ENCODE results near the gene ATP6V1A.
A peak's percentile ranks its signal among the peaks of the same experiment; 100 is the strongest.
"Not testable (repeated sequence)": the region's sequence is repeated elsewhere in the genome, so short reads cannot be mapped to it uniquely, and the experiment has no call there.

The ATP6V1A gene

DNA sequence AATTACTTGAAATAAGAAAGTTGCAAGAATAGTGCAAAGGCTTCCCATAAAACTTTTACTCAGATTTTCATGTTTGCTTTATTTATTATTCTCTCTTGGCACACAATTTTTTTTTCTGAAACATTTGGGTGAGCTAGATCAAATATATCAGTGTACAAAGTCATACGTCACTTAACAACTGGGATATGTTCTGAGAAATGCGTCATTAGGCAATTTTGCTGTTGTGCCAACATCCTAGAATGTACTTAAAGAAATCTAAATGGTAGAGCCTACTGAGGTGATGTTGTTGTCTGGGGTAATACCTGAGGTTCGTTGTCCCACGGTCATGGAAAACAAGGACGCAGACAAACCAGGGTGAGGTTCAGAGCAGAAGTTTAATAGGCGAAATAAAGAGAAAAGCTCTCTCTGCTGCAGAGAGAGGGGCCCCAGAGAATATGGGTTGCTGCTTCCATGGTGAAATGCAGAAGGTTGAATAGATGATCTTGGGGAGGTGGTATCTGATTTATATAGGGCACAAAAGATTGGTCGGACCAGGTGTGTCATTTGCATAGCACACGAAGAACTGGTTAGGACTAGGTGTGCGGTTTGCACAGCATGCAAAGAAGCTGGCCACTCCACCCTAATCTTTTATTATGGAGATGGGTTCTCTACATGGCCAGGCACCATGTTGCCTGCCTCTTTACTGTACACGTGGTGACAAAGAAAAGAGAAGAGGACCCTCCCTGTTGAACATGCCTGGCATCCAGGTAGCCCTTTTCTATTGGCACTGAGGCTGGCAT lies 82.9 kb downstream of the ATP6V1A start:
- no peak for DNase-seq (ENCODE audit: low read depth)

DNA sequence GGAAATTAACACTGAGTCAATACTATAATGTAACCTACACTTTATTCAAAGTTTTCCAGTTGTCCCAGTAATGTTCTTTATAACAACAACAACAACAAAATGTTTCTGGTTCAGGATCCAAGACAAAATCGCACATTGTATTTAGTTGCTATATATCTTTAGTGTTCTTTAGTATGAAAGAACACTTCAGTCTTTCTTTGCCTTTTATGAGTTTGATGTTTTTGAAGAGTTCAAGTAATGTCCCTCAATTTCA lies 84.2 kb downstream of the ATP6V1A start:
- no peak for DNase-seq (ENCODE audit: low read depth)

DNA sequence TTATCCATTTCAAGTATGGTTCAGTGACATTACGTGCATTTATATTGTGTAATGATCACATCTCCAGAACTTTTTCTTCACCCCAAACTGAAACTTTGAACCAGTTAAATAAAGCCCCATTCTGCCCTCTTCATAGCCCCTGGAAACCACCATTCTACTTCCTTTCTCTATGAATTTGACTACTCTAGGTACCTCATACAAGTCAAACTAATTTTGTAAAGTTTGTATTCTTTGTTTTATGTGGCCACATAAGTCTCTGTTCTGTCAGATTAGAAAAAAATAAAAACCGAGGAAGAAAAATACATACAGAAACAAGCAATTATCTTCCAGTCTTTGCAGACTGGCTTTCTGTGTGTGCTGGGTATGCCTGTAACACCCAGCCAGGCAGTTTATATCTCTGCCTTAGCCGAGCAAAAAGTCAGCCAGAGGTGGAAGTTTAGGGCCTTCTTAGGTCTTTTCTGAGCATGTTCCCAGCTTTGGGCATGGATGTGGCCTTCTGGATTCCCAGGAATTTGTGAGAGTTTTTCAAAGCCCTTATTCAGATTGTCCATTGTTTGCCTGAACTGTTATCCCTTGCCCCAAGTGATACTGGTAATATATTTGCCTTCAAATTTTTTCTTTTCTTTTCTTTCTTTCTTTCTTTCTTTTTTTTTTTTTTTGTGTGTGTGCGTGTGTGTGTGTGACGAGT lies 85.8 kb downstream of the ATP6V1A start:
- no peak for DNase-seq (ENCODE audit: low read depth)

DNA sequence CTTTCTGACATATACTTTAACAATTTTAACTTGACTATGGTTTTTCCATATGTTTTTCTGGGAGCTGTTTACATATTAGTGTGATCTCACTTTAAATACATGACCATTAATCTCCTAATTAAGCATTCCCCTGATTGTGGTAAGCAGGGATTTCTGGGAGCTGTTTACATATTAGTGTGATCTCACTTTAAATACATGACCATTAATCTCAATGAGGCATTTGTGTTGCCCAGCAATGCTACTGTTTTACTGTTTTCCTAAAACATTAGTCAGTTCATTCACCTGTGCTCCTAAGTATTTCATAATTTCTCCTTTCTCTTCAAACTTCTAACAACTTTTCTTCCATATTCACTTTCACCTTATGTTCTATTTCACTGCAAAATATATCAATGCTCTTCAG lies 88.1 kb downstream of the ATP6V1A start:
- DNase-seq (ENCODE audit: low read depth): no peak

DNA sequence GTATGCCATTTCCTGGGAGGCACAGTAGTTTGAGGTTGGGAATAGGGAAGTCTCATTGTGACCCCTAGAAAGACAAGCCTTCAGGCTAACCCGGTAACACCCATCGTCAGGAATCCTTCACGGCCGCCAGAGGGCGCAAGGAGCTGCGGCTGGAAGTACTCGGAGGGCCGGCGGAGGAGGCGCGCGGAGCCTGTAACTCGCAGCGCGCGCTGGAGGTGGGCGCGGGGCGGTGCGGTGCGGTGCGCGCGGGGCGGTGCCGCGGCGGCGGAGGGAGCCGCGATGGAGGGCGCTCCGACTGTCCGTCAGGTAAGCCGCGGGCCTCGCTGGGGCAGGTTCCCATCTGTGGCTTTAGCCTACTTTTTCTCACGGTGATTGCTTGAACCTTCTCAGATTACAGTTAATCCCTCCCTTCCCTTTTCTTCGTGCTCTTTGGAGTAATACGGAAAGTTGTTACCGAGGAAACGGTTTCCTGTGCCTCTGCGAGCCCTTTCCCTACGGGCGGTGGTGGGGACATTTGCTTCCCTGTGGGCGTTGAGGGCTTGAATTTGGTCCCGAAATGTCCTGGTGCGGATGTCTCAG lies 91.9 kb downstream of the ATP6V1A start, which contains the start of gene GRAMD1C:
GRAMD1C (plus strand) TSS at position 158 of the 579 bp plus-strand sequence; CDS start at position 280, 122 bp downstream.
- peak; percentile 85 for DNase-seq (ENCODE audit: low read depth)

DNA sequence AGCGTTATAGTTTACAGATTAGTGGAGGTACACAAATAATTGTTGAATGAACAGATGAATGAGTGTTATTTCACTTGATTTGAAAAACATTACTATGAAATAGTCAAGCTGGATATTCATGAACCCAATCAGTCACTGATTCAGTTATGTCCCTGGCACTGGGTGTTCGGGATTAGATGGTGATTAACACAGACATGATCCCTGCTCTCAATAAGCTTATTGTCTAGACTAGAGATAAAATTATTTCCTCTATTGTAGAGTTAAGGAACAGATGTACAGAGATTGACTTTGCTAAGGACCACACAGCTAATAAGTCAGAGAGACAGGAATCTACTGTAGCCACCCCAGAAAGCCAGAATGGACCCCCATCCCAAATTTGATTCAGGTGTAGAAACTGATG lies 92.7 kb downstream of the ATP6V1A start:
- no peak for DNase-seq (ENCODE audit: low read depth)

DNA sequence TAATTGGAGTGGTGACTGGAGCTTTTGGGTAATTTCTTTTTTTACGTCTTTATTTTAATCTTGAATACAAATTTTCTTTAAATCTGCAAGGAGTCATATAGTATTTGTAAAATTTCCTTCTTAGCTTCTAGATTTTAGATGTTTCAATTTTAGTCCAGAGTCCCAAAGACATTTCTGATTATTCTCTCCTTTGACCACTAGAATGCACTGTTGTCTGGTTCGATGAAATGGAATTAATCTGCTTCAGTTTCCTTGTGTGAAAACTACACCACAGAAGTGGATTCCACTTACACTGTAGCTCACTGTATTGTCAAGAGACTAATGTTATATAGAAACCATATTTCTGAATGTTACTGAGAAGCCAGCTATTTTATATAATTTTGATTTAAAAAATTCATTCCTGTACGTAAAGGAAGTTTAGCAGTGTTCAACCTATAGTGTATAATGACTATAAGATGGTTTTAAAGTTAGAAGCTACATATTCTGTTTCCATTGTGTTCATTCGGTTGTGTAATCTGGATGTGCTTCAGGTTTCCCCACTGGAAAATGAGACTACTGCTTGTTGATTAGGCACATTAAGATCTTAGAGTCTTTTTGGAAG lies 97.9 kb downstream of the ATP6V1A start:
- DNase-seq (ENCODE audit: low read depth): peak; percentile 28

DNA sequence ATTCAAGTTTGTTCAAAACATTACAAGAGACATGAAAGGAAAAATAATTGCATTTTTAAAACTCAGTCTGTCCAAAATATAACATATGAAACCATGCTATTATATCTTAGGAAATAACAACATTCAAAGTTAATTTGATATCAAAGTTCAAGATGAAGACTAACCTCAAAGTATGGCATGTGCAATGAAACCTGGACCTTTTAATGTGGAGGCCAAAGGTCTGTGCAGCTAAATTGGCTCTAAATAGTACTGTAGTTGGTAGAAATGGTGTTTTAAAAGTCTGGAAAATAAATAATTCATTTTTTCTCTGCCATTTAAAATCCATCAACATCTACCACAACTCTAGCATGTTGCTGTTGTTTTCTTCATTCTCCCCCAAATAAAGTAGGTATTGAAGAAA lies 100.4 kb downstream of the ATP6V1A start:
- DNase-seq (ENCODE audit: low read depth): no peak

DNA sequence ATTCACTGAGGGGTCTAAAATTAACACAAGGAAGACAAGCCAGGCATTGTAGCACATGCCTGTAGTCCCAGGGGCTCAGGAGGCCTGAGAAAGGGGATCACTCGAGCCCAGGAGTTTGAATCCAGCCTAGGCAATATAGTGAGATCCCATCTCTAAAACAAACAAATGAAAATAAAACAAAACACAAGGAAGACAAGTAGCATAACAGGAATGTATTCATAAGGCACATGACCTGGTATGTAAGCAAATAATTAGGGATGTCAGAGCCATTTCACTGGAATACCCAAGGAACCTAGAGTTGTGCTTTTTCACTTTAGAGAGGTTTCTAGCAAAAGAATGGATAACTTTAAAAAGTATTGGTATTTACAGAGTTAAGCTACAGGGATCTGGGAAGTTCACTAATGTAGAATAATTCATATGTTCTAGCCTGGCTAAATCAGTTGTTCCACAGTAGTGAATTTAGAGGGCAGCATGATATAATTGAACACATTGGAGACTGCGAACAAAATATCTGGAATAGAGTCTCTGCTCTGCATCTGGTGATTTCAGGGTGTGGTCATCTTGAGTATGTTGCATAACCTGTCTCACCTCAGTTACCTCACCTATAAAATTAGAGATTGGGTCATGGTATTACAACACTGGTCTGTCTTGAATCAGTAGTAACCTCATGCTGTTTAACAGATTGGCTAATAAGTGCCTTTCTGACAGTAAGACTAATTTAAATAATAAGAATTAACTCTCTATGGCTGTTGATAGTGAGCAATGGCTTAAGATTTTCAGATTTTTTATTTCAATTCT lies 101.0 kb downstream of the ATP6V1A start:
- DNase-seq (ENCODE audit: low read depth): no peak

DNA sequence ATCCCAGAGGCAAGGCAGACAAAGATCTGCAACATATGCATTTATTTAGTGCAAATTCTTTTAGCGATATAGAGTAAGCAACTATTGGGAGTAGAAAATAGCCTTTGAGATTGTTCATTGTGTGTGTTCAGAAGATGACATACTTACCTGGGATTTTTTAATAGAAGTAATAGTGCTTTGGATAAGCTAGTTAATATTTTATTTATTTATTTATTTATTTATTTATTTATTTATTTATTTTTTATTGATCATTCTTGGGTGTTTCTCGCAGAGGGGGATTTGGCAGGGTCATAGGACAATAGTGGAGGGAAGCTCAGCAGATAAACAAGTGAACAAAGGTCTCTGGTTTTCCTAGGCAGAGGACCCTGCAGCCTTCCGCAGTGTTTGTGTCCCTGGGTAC lies 102.2 kb downstream of the ATP6V1A start:
- not testable (repeated sequence) for DNase-seq (ENCODE audit: low read depth)

DNA sequence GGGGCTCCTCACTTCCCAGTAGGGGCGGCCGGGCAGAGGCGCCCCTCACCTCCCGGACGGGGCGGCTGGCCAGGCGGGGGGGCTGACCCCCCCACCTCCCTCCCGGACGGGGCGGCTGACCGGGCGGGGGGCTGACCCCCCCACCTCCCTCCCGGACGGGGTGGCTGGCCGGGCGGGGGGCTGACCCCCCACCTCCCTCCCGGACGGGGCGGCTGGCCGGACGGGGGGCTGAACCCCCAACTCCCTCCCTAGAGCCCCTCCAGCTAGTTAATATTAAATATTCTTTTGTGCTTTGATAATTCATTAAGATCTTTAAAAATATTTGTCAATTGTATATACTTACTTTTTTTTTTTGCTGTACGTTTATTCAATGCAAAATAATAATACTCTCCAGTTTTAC lies 103.0 kb downstream of the ATP6V1A start:
- not testable (repeated sequence) for DNase-seq (ENCODE audit: low read depth)

DNA sequence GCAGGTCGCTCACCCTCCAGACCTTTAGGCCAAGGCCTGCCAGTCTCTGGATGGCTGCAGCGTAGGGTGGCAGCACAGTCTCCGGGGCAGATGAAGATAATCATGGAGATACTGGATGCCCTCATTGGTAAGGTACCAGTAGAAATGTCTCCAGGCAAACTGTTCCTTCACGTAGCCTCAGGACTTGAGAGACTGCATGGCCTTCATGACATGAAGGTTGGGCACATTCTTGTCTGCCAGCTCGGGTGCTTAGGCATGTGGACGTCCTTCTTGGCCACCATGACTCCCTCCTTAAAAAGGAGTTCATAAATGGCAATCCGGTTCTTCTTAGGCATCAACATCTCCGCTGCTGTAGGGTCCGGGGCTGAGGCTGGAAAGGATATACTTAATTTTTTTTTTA lies 103.6 kb downstream of the ATP6V1A start:
- not testable (repeated sequence) for DNase-seq (ENCODE audit: low read depth)

DNA sequence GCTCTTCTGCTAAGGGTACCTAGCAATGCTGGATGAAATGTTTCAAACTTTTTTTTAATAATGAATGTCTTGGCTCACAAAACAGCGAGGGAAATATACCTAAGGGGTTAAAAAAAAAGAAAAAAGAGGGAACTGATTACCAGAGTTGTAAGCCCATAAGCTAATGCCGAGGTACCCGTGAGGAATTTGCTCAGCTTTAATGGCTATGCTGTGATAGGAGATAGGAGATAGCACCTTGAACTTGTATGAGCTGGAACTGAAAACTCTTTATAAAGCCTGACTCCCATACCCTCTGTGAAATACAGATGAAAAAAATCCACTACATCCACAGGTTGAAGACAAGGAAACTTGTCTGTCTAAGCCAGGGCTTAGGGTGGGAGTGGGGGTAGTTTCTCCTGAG lies 105.7 kb downstream of the ATP6V1A start:
- no peak for DNase-seq (ENCODE audit: low read depth)

Measured in fibroblast of gingiva (primary cell).